ENCODE data around the gene ELMO1.

- TF ChIP-seq EZH2 (IDR thresholded peaks at IDR 0.05; ENCODE audit: low read length): no peak
- no peak for TF ChIP-seq CTCF (optimal IDR thresholded peaks at IDR 0.05 in 1 of 3, IDR thresholded peaks at IDR 0.05 in 1 of 3, conservative IDR thresholded peaks at IDR 0.05 in 1 of 3; ENCODE audit: extremely low read depth in 1 of 3, insufficient read depth in 2 of 3, low read length in 3 of 3)
Measured at GRCh38 chr7:37368540-37368939, 80.1 kb downstream of the ELMO1 start.

All from keratinocyte (primary cell).